ENCODE measurements around the gene MIPOL1. TPM values are rescaled to one million over a fixed set of nuclear protein-coding genes. Genes with fewer than 3 reads are reported as not detected.
"Not testable (repeated sequence)": the region's sequence is repeated elsewhere in the genome, so short reads cannot be mapped to it uniquely, and the experiment has no call there.

MIPOL1 gene
- total RNA-seq, 1 experiment from 2014 or later, result 10.5 TPM

DNA sequence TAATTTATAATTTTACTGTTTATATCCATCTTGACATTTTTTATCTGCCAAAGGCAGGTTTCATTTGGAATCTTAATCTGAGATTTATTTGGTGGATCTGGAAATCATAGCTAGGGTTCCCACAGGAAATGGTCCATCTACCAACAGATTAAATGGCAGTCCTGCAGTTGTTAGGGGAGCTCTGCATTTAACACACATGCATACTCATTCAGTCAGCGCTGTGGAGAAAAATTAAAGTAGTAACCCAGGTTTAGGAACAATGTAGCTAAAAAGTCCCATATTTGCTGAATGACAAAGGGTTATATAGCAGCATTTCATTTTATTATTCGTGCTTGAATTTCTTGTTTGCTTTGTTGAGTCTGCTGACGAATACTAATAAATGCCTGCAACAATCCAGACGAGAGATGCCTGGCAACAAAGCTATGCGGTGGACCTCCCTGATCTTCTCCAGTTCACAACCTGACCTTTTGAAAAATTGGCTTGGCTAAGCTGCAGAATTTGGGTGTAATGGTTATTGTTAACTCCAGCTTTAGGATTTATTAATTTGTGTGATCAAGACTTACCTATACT, 59.8 kb downstream of the MIPOL1 start:
- no peak for DNase-seq (ENCODE audit: low read depth)
- in situ Hi-C loops (cut with HindIII; ENCODE audit: low pct_unique_long_range_greater_than_20kb, low sequenced_read_pairs), result loop anchor here (25.0 kb wide), 1 partner anchor 580 kb away; no protein-coding TSS in a partner anchor

DNA sequence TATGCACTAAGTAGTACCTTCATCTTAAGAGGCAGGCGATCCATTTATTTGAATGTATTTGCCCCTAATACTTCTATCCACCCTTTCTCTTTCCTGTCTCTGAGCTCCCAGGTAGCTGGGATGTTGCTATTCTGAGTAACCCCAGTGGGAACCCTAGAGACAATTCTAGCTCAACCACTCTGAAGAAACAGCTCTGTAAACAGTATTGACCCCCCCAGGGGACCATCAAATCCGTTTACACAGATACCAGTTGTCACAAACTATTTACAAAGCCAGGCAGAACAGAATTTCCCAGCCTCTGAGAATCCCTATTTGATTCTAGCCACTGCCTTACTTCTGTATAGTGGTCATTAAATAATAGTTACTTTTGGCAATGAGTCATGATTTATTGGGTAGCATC, 64.9 kb downstream of the MIPOL1 start:
- in situ Hi-C loops (cut with HindIII; ENCODE audit: low pct_unique_long_range_greater_than_20kb, low sequenced_read_pairs), result loop anchor here (25.0 kb wide), 1 partner anchor 575 kb away; no protein-coding TSS in a partner anchor
- DNase-seq (ENCODE audit: low read depth), result no peak

DNA sequence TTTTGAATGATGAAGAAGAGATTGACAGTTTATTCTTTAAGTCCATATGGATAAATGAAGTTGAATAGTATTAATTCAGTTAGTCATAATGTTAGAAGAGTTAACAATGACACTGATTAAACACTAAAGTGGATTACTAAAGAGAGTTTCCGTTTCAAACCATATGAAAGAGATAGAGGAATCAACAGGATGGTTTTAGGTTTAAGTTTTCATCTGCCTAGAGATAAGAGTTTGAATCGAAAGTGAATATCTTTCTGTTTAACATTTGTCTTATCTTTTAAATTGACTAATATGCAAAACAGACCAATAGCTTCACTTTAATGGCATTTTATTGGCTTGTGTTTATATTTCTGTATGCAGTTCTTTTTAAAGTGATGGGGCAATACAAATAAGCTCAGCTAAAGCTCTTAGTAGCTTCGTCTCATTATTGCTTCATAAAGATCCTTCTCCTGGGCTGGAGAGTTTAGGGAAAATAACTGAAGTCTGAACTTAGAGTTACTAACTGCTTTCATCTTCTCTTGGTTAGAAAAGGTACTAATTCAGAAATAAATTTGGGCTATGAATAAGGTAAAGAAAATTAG, 66.0 kb downstream of the MIPOL1 start:
- DNase-seq (ENCODE audit: low read depth), result no peak
- in situ Hi-C loops (cut with HindIII; ENCODE audit: low pct_unique_long_range_greater_than_20kb, low sequenced_read_pairs), result loop anchor here (25.0 kb wide), 1 partner anchor 574 kb away; no protein-coding TSS in a partner anchor

DNA sequence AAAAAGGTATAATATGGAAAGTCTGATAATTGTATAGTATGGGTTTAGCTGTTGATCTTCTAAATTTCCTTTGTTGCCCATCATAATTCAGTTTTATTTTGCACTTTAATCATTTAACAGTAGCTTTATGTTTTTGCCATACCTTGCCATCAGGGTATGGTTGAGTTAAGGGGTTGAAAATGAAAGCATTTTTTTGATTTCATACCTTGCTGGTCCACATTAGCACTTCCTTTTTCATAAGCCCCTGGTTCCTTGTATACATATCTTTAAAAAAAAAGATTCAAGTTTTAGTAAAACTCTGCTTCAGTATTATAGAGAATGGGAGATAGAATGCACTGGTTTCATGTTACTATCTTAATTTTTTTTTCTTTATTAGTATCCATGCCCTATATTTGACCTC, 71.1 kb downstream of the MIPOL1 start:
- DNase-seq (ENCODE audit: low read depth), result no peak
- in situ Hi-C loops (cut with HindIII; ENCODE audit: low pct_unique_long_range_greater_than_20kb, low sequenced_read_pairs), result loop anchor here (25.0 kb wide), 1 partner anchor 569 kb away; no protein-coding TSS in a partner anchor

DNA sequence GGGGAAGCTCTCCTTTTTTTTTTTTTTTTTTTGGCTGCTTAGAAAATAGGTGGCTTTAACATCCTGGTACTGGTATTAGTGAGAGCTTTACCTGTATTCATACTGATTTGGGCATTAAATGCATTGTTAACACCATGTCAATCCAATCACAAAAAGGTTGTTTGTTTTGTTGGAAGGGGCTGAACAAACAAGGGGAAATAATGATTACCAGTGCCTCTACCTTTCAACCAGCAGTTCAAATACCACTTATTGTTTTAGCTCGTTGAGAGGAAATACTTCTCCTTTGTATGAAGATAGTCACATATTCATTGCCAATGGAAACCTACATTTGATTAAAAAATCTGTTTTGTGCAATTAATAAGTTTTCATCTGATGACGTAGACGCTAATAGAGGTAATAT, 72.9 kb downstream of the MIPOL1 start:
- in situ Hi-C loops (cut with HindIII; ENCODE audit: low pct_unique_long_range_greater_than_20kb, low sequenced_read_pairs), result loop anchor here (25.0 kb wide), 1 partner anchor 567 kb away; no protein-coding TSS in a partner anchor
- no peak for DNase-seq (ENCODE audit: low read depth)

DNA sequence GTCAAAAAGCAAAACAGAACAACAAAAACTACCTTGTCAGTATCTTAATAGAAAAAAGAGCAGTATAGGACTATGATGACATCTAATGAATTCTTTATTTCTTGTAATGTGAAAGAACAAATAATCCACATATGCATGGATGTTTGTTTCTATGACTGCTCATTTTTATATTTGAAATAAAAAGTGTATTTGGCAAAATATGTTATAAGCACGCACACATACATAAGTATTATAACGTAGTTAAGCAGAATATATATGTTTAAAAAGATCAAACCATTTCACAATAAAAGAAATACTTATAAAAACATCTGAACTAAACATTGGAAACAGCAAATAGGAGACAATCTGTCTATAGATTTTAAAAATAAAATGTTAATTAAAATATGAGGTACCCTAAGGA, 74.8 kb downstream of the MIPOL1 start:
- in situ Hi-C loops (cut with HindIII; ENCODE audit: low pct_unique_long_range_greater_than_20kb, low sequenced_read_pairs), result loop anchor here (25.0 kb wide), 1 partner anchor 565 kb away; no protein-coding TSS in a partner anchor
- DNase-seq (ENCODE audit: low read depth), result no peak

DNA sequence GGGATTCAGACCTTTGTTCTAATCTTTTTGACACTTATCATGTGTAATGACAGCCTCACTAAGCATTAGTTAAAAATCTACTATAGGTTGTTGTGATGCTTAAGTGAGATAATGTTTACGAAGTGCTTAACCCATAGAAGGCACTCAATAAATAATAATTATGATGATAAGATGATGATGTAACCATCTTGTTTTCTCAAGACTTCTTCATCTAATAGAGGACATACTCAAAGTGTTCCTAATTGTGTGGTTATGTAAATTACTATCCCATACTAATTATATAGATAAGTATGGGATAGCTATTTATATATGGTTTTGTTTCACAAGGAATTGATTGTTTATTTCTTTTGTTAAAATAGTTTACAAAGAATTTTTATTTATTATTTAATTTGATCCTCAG, 76.9 kb downstream of the MIPOL1 start:
- in situ Hi-C loops (cut with HindIII; ENCODE audit: low pct_unique_long_range_greater_than_20kb, low sequenced_read_pairs), result loop anchor here (25.0 kb wide), 1 partner anchor 563 kb away; no protein-coding TSS in a partner anchor
- no peak for DNase-seq (ENCODE audit: low read depth)

DNA sequence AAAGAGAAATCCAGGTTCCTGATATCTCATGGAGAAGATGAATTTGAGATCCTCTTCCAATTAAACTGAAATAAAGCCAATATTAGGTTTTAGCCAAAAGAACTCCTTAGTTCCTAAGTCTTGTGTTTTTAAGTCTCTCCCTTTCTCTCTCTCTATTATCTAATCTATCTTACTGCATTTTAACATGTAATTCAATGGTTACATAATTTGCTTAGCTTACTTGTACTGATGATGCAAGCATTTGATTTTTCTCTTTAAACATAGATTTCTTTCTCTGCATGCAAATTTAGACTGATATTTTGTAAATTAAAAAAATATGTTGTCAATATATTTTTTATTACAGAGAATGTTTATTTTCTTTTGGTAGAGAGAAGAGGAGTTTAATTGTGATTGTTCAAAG, 78.2 kb downstream of the MIPOL1 start:
- in situ Hi-C loops (cut with HindIII; ENCODE audit: low pct_unique_long_range_greater_than_20kb, low sequenced_read_pairs), result no loop called here
- no peak for DNase-seq (ENCODE audit: low read depth)

DNA sequence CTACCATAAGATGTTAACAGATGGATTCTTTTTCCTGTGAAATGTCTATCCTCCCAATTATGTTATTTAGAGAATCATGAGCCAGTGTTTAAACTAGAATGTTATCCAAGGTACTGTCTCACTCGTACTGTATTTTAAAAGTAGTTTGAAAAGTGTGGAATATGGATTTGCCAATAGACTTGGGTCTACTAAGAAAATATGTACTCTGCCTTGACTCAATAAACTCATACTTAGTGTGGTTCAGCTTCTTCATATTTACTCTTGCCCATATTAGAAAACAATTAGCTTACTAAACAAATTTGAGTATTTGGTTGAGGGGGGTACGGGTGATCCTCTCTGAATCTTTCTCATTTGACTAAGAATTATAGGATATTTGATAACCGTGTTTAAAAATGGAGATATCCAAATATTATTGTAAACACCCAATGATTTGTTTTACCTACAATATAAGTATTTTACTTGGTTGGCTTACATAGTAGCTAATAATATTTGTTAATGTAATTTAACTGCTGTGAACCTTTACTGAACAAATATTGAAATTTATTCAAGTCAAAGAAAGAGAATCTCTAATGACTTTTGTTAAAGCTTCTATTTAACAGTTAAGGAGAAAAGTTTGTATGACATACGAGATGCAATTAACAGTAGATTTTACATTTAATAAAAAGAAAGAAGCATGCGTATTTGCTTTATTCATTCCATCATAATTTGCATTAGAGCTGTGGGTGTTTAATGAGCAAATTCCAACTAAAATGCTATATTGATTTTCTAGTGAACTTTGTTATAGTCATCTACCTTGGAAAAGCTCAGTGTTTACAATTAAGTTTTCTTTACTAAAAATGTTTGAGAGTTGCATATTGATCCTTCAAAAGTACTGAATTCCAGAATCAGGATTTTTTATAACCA, 81.2 kb downstream of the MIPOL1 start:
- in situ Hi-C loops (cut with HindIII; ENCODE audit: low pct_unique_long_range_greater_than_20kb, low sequenced_read_pairs), result no loop called here
- DNase-seq (ENCODE audit: low read depth), result no peak

DNA sequence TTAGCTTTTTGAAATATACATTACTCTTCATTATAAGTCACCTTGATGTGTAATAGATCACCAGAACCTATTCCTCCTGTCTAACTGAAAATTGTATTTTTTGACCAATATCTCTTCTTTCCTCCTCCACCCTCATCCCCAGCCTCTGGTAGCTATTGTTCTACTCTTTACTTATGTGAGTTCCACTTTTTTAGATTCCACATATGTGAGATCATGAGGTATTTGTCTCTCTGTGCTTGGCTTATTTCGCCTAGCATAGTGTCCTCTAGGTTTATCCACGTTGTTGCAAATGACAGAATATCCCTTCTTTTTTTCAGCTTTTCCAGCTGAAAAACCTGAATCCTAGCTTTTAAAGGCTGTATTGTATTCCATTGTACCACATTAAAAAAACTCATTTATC, 82.1 kb downstream of the MIPOL1 start:
- in situ Hi-C loops (cut with HindIII; ENCODE audit: low pct_unique_long_range_greater_than_20kb, low sequenced_read_pairs), result no loop called here

DNA sequence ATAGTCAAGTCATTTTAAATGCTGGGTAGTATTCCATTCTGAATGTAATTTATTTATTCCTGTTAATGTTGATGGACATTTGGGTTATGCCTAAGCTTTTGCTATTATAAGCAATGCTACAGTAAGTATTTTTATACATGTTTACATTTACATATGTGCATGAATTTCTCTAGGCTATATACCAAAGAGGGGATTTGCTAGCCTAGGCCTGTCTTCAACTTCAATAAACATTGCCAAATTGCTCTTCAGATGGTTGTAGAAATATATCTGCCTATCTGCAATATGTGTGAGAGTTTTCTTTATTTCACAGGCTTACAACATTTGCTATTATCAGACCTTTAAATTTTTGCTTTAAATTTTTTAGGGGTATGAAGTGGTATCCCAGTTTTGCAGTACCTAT, 87.0 kb downstream of the MIPOL1 start:
- no peak for DNase-seq (ENCODE audit: low read depth)
- in situ Hi-C loops (cut with HindIII; ENCODE audit: low pct_unique_long_range_greater_than_20kb, low sequenced_read_pairs), result no loop called here

More for the DNA sequence above, 82.1 kb downstream of the MIPOL1 start:
- DNase-seq (ENCODE audit: low read depth), result no peak

DNA sequence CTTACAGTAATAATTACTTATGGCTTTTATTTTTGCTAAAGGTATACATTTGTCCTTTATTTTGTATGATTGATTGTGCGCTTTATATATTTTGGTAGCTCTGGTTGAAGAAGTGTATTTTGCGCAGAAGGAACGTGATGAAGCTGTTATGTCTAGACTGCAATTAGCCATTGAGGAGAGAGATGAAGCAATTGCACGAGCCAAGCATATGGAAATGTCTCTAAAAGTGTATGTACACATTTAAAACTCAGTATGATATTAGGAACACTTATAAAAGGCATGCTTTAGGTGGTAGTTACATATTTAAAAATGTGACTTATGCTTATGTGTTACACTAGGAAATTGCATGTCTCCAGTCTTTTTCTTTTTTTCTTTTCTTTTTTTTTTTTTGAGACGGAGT, 87.5 kb downstream of the MIPOL1 start:
- DNase-seq (ENCODE audit: low read depth), result no peak
- in situ Hi-C loops (cut with HindIII; ENCODE audit: low pct_unique_long_range_greater_than_20kb, low sequenced_read_pairs), result no loop called here

DNA sequence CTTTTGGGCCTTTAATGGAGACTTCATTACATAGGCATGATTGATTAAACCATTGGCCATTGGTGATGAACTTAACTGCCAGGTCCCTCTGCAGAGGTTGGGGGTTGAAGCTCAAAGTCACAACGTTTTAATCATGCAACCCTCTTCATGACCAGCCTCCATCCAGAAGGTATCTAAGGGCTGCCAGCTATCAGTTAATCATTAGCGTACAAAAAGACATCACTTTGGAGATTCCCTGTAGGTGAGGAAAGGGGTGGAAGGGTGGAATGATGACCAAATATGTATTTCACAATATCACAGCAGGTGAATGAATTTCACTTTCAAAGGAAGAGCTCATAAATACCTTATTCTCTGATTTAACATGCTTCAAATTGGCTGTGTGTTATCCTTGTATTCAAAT, 92.0 kb downstream of the MIPOL1 start:
- no peak for DNase-seq (ENCODE audit: low read depth)

DNA sequence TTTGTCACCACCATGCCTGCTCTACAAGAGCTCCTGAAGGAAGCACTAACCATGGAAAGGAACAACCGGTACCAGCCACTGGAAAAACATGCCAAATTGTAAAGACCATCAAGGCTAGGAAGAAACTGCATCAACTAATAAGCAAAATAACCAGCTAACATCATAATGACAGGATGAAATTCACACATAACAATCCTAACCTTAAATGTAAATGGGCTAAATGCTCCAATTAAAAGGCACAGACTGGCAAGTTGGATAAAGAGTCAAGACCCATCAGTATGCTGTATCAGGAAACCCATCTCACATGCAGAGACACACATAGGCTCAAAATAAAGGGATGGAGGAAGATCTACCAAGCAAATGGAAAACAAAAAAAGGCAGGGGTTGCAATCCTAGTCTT, 97.5 kb downstream of the MIPOL1 start:
- DNase-seq (ENCODE audit: low read depth); in situ Hi-C loops (cut with HindIII; ENCODE audit: low pct_unique_long_range_greater_than_20kb, low sequenced_read_pairs): not testable (repeated sequence)

More for the DNA sequence above, 92.0 kb downstream of the MIPOL1 start:
- in situ Hi-C loops (cut with HindIII; ENCODE audit: low pct_unique_long_range_greater_than_20kb, low sequenced_read_pairs), result no loop called here

DNA sequence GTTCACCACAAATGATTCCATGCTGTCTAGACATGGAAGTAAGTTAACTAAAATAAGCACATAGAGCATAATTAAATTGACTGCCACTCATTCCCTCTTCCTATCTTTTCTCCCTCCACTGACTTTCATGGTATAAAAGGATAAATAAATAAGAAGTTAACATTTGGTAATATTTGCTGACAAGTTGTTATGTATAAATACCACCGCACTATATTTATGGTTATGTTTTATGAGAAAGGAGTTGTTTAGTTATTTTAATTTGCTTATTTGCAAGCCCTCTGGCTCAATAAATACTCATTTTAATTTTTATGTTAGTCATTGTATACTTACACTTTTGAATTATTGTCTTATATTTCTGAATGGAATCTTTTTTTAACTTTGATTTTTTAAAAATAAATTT, 113.5 kb downstream of the MIPOL1 start:
- in situ Hi-C loops (cut with HindIII; ENCODE audit: low pct_unique_long_range_greater_than_20kb, low sequenced_read_pairs), result no loop called here

DNA sequence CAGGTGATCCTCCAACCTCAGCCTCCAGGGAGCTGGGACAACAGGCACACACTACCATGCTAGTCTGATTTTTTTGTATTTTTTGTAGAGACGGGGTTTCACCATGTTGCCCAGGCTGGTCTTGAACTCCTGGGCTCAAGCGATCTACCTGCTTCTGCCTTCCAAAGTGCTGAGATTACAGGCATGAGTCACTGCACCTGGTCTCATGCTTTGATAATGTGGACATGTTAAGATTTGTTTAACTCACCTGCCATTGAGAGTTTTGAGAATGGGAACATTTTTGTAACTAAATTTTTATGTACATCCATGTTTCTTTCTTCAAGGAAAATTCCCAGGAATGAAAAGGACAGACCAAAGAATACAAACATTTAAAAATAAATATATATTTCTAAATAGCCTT, 121.2 kb downstream of the MIPOL1 start:
- in situ Hi-C loops (cut with HindIII; ENCODE audit: low pct_unique_long_range_greater_than_20kb, low sequenced_read_pairs), result no loop called here
- no peak for DNase-seq (ENCODE audit: low read depth)

More for the DNA sequence above, 113.5 kb downstream of the MIPOL1 start:
- DNase-seq (ENCODE audit: low read depth), result no peak

DNA sequence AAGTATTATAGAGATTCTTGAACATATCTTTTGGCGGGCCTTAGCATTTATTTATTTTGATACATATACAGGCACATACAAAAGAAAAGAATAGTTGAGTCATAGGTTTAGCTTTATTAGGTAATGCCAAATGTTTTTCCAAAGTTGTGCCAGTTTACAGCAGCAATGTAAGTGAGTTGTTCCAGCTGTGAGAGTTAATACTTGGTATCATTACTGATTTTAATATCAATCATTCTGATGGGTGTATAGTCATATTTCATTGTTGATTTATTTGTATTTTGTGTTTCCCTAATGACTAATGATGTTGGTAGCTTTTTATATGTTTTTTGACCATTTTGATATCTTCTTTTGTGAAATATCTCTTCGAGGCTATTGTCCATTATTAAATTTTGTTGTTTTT, 122.4 kb downstream of the MIPOL1 start:
- in situ Hi-C loops (cut with HindIII; ENCODE audit: low pct_unique_long_range_greater_than_20kb, low sequenced_read_pairs), result no loop called here

DNA sequence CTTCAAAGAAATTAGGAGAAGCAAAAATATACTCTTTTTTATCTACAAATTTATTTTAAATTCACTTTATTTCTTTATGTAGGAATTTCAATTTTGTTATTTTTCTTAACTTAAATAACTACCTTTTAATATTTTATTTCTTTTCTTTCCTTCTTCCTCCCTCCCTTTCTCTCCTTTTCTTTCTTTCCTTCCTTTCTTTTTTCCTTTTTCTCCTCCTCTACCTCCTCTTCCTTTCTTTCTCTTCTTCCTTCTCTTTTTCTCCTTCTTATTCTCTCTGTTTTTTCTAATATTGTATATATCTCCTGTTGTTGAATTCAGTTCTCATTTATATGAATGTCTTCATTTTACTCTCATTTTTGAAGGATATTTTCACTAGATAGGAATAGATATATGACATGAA, 127.6 kb downstream of the MIPOL1 start:
- no peak for DNase-seq (ENCODE audit: low read depth)
- in situ Hi-C loops (cut with HindIII; ENCODE audit: low pct_unique_long_range_greater_than_20kb, low sequenced_read_pairs), result no loop called here

More for the DNA sequence above, 122.4 kb downstream of the MIPOL1 start:
- no peak for DNase-seq (ENCODE audit: low read depth)

DNA sequence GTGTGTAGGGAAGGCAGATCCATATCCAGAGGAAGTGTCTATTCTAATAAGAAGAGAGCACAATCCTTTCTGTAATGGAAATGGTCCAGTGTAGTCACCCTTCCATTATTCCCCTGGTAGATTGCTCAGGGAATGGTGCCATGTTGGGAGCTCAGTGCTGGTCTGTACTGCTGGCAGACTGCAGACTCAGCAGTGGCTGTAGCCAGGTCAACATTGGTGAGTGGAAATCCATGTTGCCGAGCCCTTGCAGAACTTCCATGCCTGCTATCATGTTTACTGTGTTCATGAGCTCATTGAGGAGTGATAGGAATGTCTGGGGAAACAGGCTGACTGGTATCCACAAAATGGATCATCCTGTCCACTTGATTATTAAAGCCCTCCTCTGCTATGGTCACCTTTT, 128.7 kb downstream of the MIPOL1 start:
- DNase-seq (ENCODE audit: low read depth), result no peak
- in situ Hi-C loops (cut with HindIII; ENCODE audit: low pct_unique_long_range_greater_than_20kb, low sequenced_read_pairs), result no loop called here
